Spleen (tissue), 7 donors: ENCODE results near the gene PIKFYVE.

Source experiments
- POLR2A ChIP-seq, 3 donors: fragments of 450-650 bp; IDR thresholded peaks; one replicate each; pipeline ENCODE4 v1.5.1; 2017; ENCODE audit warnings: antibody characterized with exemption in 3 of 3, mild to moderate bottlenecking in 1 of 3
- POLR2AphosphoS5 ChIP-seq, 3 donors: sonication (generic); formaldehyde crosslinking; IDR thresholded peaks; one replicate each; pipeline ENCODE4 v1.5.1; 2017; ENCODE audit warnings: antibody characterized with exemption in 3 of 3
- TF ChIP-seq, protein P1 (sequence below), 11 experiments: fragments of 200-600 bp in 7 of 11; fragments of 450-650 bp in 4 of 11; sonication (generic) in 4 of 11; IDR thresholded peaks in 8 of 11; conservative IDR thresholded peaks in 3 of 11; 1 replicate in 7 of 11; 2 replicates in 4 of 11; pipeline versions ENCODE4 v1.4.0 to v1.8.0; 2016 to 2021; ENCODE audit warnings: antibody characterized with exemption in 11 of 11, inconsistent platforms in 4 of 11, mild to moderate bottlenecking in 1 of 11
- donor health status: DM: no; HTN: no; CAD: no; lungs with moderate emphysema.
- donor health status: DM: no; HTN: no; CAD: no.
- donor health status: DM: no; HTN: no; CAD: no.

DNA sequence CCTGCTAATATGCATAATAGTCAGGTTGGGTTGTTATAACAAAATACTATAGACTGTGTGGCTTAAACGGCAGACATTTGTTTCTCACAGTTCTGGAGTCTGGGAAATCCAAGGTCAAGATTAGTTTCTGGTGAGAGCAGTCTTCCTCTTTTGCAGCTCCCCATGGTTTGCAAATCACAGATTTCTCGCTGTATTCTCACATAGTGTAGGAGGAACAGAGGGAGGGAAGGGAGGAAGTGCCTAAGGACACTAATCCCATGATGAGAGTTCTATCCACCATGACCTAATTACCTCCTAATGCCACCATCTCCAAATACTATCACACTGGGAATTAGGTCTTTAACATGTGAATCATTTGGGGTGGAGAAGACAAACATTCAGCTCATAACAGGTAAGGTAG lies 120.5 kb downstream of the PIKFYVE start:
- no peak for TF ChIP-seq POLR2AphosphoS5 (IDR thresholded peaks at IDR 0.05)
- TF ChIP-seq, protein P1, sequence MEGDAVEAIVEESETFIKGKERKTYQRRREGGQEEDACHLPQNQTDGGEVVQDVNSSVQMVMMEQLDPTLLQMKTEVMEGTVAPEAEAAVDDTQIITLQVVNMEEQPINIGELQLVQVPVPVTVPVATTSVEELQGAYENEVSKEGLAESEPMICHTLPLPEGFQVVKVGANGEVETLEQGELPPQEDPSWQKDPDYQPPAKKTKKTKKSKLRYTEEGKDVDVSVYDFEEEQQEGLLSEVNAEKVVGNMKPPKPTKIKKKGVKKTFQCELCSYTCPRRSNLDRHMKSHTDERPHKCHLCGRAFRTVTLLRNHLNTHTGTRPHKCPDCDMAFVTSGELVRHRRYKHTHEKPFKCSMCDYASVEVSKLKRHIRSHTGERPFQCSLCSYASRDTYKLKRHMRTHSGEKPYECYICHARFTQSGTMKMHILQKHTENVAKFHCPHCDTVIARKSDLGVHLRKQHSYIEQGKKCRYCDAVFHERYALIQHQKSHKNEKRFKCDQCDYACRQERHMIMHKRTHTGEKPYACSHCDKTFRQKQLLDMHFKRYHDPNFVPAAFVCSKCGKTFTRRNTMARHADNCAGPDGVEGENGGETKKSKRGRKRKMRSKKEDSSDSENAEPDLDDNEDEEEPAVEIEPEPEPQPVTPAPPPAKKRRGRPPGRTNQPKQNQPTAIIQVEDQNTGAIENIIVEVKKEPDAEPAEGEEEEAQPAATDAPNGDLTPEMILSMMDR (IDR thresholded peaks at IDR 0.05 in 8 of 11, conservative IDR thresholded peaks at IDR 0.05 in 3 of 11), result no peak
- TF ChIP-seq POLR2A (IDR thresholded peaks at IDR 0.05), result no peak
